ENCODE measurements around the gene FRMD8. TPM values are rescaled to one million over a fixed set of nuclear protein-coding genes. Genes with fewer than 3 reads are reported as not detected.

The FRMD8 gene
- total RNA-seq, 1 experiment from 2014 or later = 51.1 TPM

DNA sequence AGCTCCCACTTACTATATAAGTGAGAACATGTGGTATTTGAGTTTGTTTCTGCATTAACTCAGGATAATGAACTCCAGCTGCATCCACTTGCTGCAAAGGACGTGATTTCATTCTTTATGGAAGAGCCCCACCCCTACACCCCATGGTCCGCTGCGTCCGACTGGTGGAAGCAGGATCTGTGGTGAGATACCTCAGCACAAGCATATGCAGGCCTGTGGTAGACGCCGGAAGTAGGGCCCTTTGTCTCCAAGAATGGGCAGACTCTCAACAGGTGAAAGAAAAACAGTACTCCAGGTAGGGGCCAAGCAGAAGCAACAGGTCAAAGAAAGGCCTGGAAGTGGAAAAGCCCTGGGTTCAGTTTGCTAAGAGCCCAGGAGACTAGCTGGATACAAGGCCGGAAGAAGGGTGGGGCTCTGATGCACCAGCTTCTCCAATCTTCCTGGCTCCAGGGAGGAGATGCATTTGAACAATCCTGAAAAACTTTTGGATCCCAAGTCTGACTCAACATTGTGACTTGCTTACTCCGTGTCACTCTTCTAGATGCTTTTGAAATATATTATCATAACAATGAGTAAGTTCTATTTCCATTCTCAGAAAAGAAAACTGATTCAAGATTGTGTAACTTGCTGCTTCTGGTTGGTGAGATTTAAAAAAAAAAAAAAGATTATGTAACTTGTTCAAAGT lies 66.5 kb downstream of the FRMD8 start:
- peaks cover 15% of the 10 kb centered on the region for H3K4me1 ChIP-seq (ENCODE audit: insufficient read depth, low read length, poor library complexity, severe bottlenecking)
- no peak for TF ChIP-seq EZH2 (IDR thresholded peaks at IDR 0.05; ENCODE audit: borderline replicate concordance, low read depth, low read length, poor library complexity, severe bottlenecking)
- TF ChIP-seq, protein P1, sequence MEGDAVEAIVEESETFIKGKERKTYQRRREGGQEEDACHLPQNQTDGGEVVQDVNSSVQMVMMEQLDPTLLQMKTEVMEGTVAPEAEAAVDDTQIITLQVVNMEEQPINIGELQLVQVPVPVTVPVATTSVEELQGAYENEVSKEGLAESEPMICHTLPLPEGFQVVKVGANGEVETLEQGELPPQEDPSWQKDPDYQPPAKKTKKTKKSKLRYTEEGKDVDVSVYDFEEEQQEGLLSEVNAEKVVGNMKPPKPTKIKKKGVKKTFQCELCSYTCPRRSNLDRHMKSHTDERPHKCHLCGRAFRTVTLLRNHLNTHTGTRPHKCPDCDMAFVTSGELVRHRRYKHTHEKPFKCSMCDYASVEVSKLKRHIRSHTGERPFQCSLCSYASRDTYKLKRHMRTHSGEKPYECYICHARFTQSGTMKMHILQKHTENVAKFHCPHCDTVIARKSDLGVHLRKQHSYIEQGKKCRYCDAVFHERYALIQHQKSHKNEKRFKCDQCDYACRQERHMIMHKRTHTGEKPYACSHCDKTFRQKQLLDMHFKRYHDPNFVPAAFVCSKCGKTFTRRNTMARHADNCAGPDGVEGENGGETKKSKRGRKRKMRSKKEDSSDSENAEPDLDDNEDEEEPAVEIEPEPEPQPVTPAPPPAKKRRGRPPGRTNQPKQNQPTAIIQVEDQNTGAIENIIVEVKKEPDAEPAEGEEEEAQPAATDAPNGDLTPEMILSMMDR (conservative IDR thresholded peaks at IDR 0.05; ENCODE audit: low read depth, low read length) = no peak
- H3K27ac ChIP-seq (ENCODE audit: low read depth, low read length, poor library complexity, severe bottlenecking) = peak overlapping the region; percentile 71
- POLR2A ChIA-PET (ENCODE audit: low non-redundant PET) = interaction anchor here (0.5 to 0.9 kb wide), 3 partner anchors 48 to 56 kb away, joined by 3 to 4 read pairs (median 4); no protein-coding TSS in a partner anchor
- H3K36me3 ChIP-seq (ENCODE audit: insufficient read depth, low read length, poor library complexity, severe bottlenecking) = no peaks in the 10 kb centered on the region
- no peak overlapping the region for H3K4me3 ChIP-seq (ENCODE audit: low read depth, low read length, poor library complexity, severe bottlenecking)
- H3K27me3 ChIP-seq (replicated peaks; ENCODE audit: insufficient read depth, low read depth, low read length, poor library complexity) = no peaks in the 10 kb centered on the region
- no peaks in the 10 kb centered on the region for H3K9me3 ChIP-seq (ENCODE audit: low read depth, low read length, poor library complexity, severe bottlenecking)
- BruUV-seq (replicated peaks) = no TSS peak
- peak; percentile 79 for DNase-seq (ENCODE audit: low spot score)
- intact Hi-C loops (cut with micrococcal nuclease; ENCODE audit: unreplicated experiment) = no loop called here
- CTCF ChIA-PET = interaction anchor here (0.5 kb wide), 1 partner anchor 58 kb away, joined by 3 read pairs; no protein-coding TSS in a partner anchor

DNA sequence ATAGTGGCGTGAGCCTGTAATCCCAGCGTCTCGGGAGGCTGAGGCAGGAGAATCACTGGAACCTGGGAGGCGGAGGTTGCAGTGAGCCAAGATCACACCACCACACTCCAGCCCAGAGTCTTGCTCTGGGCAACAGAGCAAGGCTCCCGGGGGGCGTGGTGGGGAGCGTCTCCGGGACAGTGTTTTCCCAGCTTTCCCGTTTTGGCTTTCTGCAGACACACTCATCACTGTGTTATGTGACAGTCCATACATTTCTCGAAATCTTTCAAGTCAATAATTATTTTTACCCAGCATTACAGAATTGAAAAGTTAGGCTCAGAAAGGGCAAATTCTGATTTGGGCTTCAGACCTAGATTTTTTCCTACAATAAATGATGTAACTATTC lies 67.9 kb downstream of the FRMD8 start:
- intact Hi-C loops (cut with micrococcal nuclease; ENCODE audit: unreplicated experiment) = no loop called here

DNA sequence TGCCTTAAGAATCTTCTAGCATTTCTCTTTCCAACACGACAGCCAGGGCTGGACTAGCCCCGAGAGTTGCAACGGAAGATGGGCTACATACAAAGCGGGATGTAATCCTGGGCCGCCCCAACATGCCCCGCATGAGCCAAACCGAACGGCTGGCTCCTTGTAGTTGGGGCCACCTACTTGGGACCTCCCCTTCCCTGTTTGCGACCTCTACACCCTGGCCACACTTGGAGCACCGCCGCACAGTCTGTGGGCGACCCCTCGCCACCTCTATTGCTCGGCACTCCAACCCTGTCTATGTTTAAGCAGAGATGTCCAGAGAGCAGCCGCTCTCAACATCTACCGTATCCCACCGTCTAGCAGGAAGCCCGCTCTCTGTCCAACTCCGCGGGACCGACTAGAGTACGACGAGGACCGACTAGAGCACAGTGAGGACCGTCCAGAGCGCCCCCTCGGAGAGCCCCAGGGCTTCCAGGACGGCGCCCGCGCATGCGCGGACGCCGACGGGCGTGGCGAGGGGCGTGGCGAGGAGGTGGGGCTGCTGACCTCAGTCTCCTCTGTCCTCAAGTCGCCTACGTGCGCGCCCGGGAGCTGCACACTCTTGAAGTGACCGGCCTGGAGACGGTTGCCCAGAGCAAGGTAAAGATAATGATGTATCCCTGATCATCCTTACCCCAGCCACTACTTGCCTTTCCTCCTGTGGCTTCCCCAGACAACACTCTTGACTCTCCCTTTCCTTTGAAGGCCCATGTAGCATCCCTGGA lies 68.4 kb downstream of the FRMD8 start:
- TF ChIP-seq, protein P1 (conservative IDR thresholded peaks at IDR 0.05; ENCODE audit: low read depth, low read length) = peak; percentile 48
- TF ChIP-seq EZH2 (IDR thresholded peaks at IDR 0.05; ENCODE audit: borderline replicate concordance, low read depth, low read length, poor library complexity, severe bottlenecking) = no peak
- ChIA-PET POLR2A (ENCODE audit: low non-redundant PET) (no interaction called here), CTCF (no interaction called here)
- H3K27ac ChIP-seq (ENCODE audit: low read depth, low read length, poor library complexity, severe bottlenecking) = peak overlapping the region; percentile 73
- no peaks in the 10 kb centered on the region for H3K9me3 ChIP-seq (ENCODE audit: low read depth, low read length, poor library complexity, severe bottlenecking)
- TSS peak; percentile 94 for BruUV-seq (replicated peaks)
- H3K36me3 ChIP-seq (ENCODE audit: insufficient read depth, low read length, poor library complexity, severe bottlenecking) = no peaks in the 10 kb centered on the region
- H3K27me3 ChIP-seq (replicated peaks; ENCODE audit: insufficient read depth, low read depth, low read length, poor library complexity) = no peaks in the 10 kb centered on the region
- H3K4me3 ChIP-seq (ENCODE audit: low read depth, low read length, poor library complexity, severe bottlenecking) = peak overlapping the region; percentile 53
- DNase-seq (ENCODE audit: low spot score) = peak; percentile 88
- intact Hi-C loops (cut with micrococcal nuclease; ENCODE audit: unreplicated experiment) = no loop called here
- H3K4me1 ChIP-seq (ENCODE audit: insufficient read depth, low read length, poor library complexity, severe bottlenecking) = peaks cover 15% of the 10 kb centered on the region

More for the DNA sequence above, 67.9 kb downstream of the FRMD8 start:
- Histone ChIP-seq H3K36me3 (ENCODE audit: insufficient read depth, low read length, poor library complexity, severe bottlenecking) (no peaks in the 10 kb centered on the region), H3K4me3 (ENCODE audit: low read depth, low read length, poor library complexity, severe bottlenecking) (peak overlapping the region; percentile 53), H3K27me3 (replicated peaks; ENCODE audit: insufficient read depth, low read depth, low read length, poor library complexity) (no peaks in the 10 kb centered on the region), H3K9me3 (ENCODE audit: low read depth, low read length, poor library complexity, severe bottlenecking) (no peaks in the 10 kb centered on the region), H3K4me1 (ENCODE audit: insufficient read depth, low read length, poor library complexity, severe bottlenecking) (peaks cover 15% of the 10 kb centered on the region), H3K27ac (ENCODE audit: low read depth, low read length, poor library complexity, severe bottlenecking) (peak overlapping the region; percentile 73)
- CTCF ChIA-PET = no interaction called here
- POLR2A ChIA-PET (ENCODE audit: low non-redundant PET) = no interaction called here
- no TSS peak for BruUV-seq (replicated peaks)
- TF ChIP-seq EZH2 (IDR thresholded peaks at IDR 0.05; ENCODE audit: borderline replicate concordance, low read depth, low read length, poor library complexity, severe bottlenecking) = no peak
- TF ChIP-seq, protein P1 (conservative IDR thresholded peaks at IDR 0.05; ENCODE audit: low read depth, low read length) = no peak
- no peak for DNase-seq (ENCODE audit: low spot score)

Data from A673 (cell line).